HL-60 (cell line): ENCODE measurements around the gene BTBD9.

Experiments used
- DNase-seq, 2 experiments: peaks; one replicate each; pipeline ENCODE4 v3.0.0-alpha.2; 2010 to 2020; ENCODE audit warnings: low read depth in 1 of 2, low spot score in 1 of 2
- H3K27ac ChIP-seq: fragments of 250-450 bp; sonication (Bioruptor Pico); replicated peaks from 2 replicates; pipeline ENCODE4 v1.5.1; 2020; ENCODE audit warnings: mild to moderate bottlenecking, moderate library complexity
- H3K27me3 ChIP-seq: fragments of 250-450 bp; sonication (Bioruptor Pico); 2 replicates; pipeline ENCODE4 v1.5.1; 2021; ENCODE audit warnings: mild to moderate bottlenecking, moderate library complexity; ENCODE audit not compliant: insufficient read depth, poor library complexity, severe bottlenecking
- H3K4me3 ChIP-seq: replicated peaks from 2 replicates; pipeline ENCODE4 v1.5.1; 2011; ENCODE audit warnings: mild to moderate bottlenecking, control low read depth, low read length; ENCODE audit not compliant: insufficient read depth
- CTCF ChIP-seq: IDR thresholded peaks from one replicate; pipeline ENCODE4 v1.5.1; 2011; ENCODE audit warnings: low read length, control low read depth, inconsistent platforms; ENCODE audit not compliant: insufficient read depth
- GABPA ChIP-seq: IDR thresholded peaks from 2 replicates; pipeline ENCODE4 v1.6.1; 2012; ENCODE audit warnings: low read depth
- POLR2AphosphoS5 ChIP-seq: IDR thresholded peaks from 2 replicates; pipeline ENCODE4 v1.6.1; 2012; ENCODE audit warnings: low read depth
- REST ChIP-seq: IDR thresholded peaks from 2 replicates; pipeline ENCODE4 v1.6.1; 2012; ENCODE audit warnings: low read depth; ENCODE audit not compliant: insufficient replicate concordance
- SPI1 ChIP-seq: IDR thresholded peaks from 2 replicates; pipeline ENCODE4 v1.6.1; 2012; ENCODE audit warnings: low read depth, mild to moderate bottlenecking, borderline replicate concordance

Gene BTBD9

GRCh38 chr6:38459291-38459690 lies 180.4 kb downstream of the BTBD9 start:
- H3K27ac ChIP-seq: no peak overlapping the region
- no peak for DNase-seq
- no peak overlapping the region for H3K4me3 ChIP-seq
- no peak for TF ChIP-seq POLR2AphosphoS5
- TF ChIP-seq GABPA: no peak
- H3K27me3 ChIP-seq: no peaks in the 10 kb centered on the region

- Histone ChIP-seq H3K4me3 (no peak overlapping the region), H3K27me3 (no peaks in the 10 kb centered on the region), H3K27ac (no peak overlapping the region)
- DNase-seq: no peak
- TF ChIP-seq POLR2AphosphoS5 (no peak), REST (no peak), GABPA (no peak), SPI1 (no peak), CTCF (no peak)
Measured at GRCh38 chr6:38453861-38454260, 185.9 kb downstream of the BTBD9 start.

- Histone ChIP-seq H3K4me3 (no peak overlapping the region), H3K27ac (no peak overlapping the region), H3K27me3 (no peaks in the 10 kb centered on the region)
- no peak for DNase-seq
- no peak for TF ChIP-seq REST
- TF ChIP-seq CTCF: no peak
- no peak for TF ChIP-seq POLR2AphosphoS5
- TF ChIP-seq SPI1: no peak
- no peak for TF ChIP-seq GABPA
Measured at GRCh38 chr6:38452816-38453660, 186.7 kb downstream of the BTBD9 start.

GRCh38 chr6:38450717-38451116 lies 189.0 kb downstream of the BTBD9 start:
- no peak for DNase-seq

More at GRCh38 chr6:38450717-38451116, 189.0 kb downstream of the BTBD9 start:
- no peak for TF ChIP-seq POLR2AphosphoS5
- TF ChIP-seq SPI1: no peak
- TF ChIP-seq REST: no peak
- no peak for TF ChIP-seq GABPA
- no peak for TF ChIP-seq CTCF
- H3K4me3 ChIP-seq: no peak overlapping the region
- H3K27me3 ChIP-seq: no peaks in the 10 kb centered on the region
- H3K27ac ChIP-seq: no peak overlapping the region
